Smooth muscle cell (in vitro differentiated cells): ENCODE data around the gene SYVN1. TPM values are rescaled to one million over a fixed set of nuclear protein-coding genes. Genes with fewer than 3 reads are reported as not detected.

Experiments
- DNase-seq: peaks from one replicate; lab custom pipeline; 2025; ENCODE audit not compliant: unreplicated experiment; lab: John Stamatoyannopoulos, UW
- H2AFZ ChIP-seq: fragments of 200-600 bp; sonication (generic); 2 replicates; pipeline ENCODE4 v1.6.0; 2016; ENCODE audit warnings: antibody characterized with exemption, low read depth, mild to moderate bottlenecking
- H3F3A ChIP-seq: fragments of 200-600 bp; sonication (generic); 2 replicates; pipeline ENCODE4 v1.6.0; 2017; ENCODE audit warnings: antibody characterized with exemption, low read depth
- H3K27ac ChIP-seq: fragments of 200-600 bp; sonication (generic); 2 replicates; pipeline ENCODE4 v1.5.1; 2016; ENCODE audit warnings: low read depth, mild to moderate bottlenecking
- H3K27me3 ChIP-seq: fragments of 200-600 bp; sonication (generic); 2 replicates; pipeline ENCODE4 v1.6.1; 2016; ENCODE audit warnings: low read depth, mild to moderate bottlenecking
- H3K36me3 ChIP-seq: fragments of 200-600 bp; sonication (generic); 2 replicates; pipeline ENCODE4 v1.5.1; 2016; ENCODE audit warnings: low read depth
- H3K4me1 ChIP-seq: fragments of 200-600 bp; sonication (generic); 2 replicates; pipeline ENCODE4 v1.5.1; 2016; ENCODE audit warnings: low read depth
- H3K4me2 ChIP-seq: fragments of 200-600 bp; sonication (generic); 2 replicates; pipeline ENCODE4 v1.6.0; 2016; ENCODE audit warnings: mild to moderate bottlenecking
- H3K4me3 ChIP-seq: fragments of 200-600 bp; sonication (generic); 2 replicates; pipeline ENCODE4 v1.5.1; 2016; ENCODE audit warnings: mild to moderate bottlenecking
- H3K79me2 ChIP-seq: fragments of 200-600 bp; sonication (generic); 2 replicates; pipeline ENCODE4 v1.6.0; 2016; ENCODE audit warnings: low read depth, mild to moderate bottlenecking
- H3K9ac ChIP-seq: fragments of 200-600 bp; sonication (generic); 2 replicates; pipeline ENCODE4 v1.6.0; 2016; ENCODE audit warnings: low read depth
- H3K9me3 ChIP-seq: fragments of 200-600 bp; sonication (generic); replicated peaks from 2 replicates; pipeline ENCODE4 v1.5.1; 2016; ENCODE audit warnings: low read depth
- H4K20me1 ChIP-seq: fragments of 200-600 bp; sonication (generic); 2 replicates; pipeline ENCODE4 v1.6.0; 2016; ENCODE audit warnings: low read depth
- CTCF ChIP-seq: fragments of 200-600 bp; sonication (generic); IDR thresholded peaks from 2 replicates; pipeline ENCODE4 v1.5.1; 2017; ENCODE audit warnings: borderline replicate concordance, mild to moderate bottlenecking, antibody characterized with exemption; ENCODE audit not compliant: insufficient read depth, poor library complexity, severe bottlenecking
- WGBS: methylation state at CpG from one replicate; pipeline ENCODE4 v1.1.7; 2016; ENCODE audit warnings: low lambda C conversion rate; 5-methylcytosine and 5-hydroxymethylcytosine counted together
- polyA plus RNA-seq: library from polyadenylated mRNA; unstranded; fragments of >200 nt; fragmentation: Nextera tagmentation; extraction: Ambion mirVana; gene quantifications from 2 replicates; pipeline ENCODE4 v1.2.1, GENCODE V29; 2016
- total RNA-seq: library from RNA; depleted of rRNA; stranded (reverse); fragments of >200 nt; gene quantifications from 2 replicates; pipeline ENCODE4 v1.2.3, GENCODE V29; 2014

SYVN1 gene
- total and polyA plus RNA-seq, 2 experiments from 2014 or later: 30.0 to 52.0 TPM

- Histone ChIP-seq H3K27ac (no peak overlapping the region), H3F3A (peaks cover 19% of the 10 kb centered on the region), H3K79me2 (peaks cover 18% of the 10 kb centered on the region), H3K27me3 (no peaks in the 10 kb centered on the region), H3K4me2 (no peak overlapping the region), H3K9ac (no peak overlapping the region), H3K4me1 (peaks cover 5% of the 10 kb centered on the region), H3K9me3 (no peaks in the 10 kb centered on the region), H4K20me1 (peaks cover 30% of the 10 kb centered on the region), H2AFZ (no peak overlapping the region), H3K4me3 (no peak overlapping the region), H3K36me3 (no peaks in the 10 kb centered on the region)
- WGBS: 87% methylated on average over 3 of the region's 3 CpGs
- DNase-seq: no peak
- no peak for TF ChIP-seq CTCF
Measured at GRCh38 chr11:65131417-65131776, 2.9 kb downstream of the SYVN1 start.

- no peak for DNase-seq
Measured at GRCh38 chr11:65130631-65131416, 3.5 kb downstream of the SYVN1 start.

GRCh38 chr11:65129649-65130441 is 4.5 kb downstream of the SYVN1 start:
- no peak for DNase-seq
- no peak for TF ChIP-seq CTCF
- Histone ChIP-seq H3K4me3 (no peak overlapping the region), H3F3A (peaks cover 20% of the 10 kb centered on the region), H3K27me3 (no peaks in the 10 kb centered on the region), H3K9ac (no peak overlapping the region), H4K20me1 (peaks cover 30% of the 10 kb centered on the region), H3K4me1 (no peaks in the 10 kb centered on the region), H3K79me2 (peaks cover 20% of the 10 kb centered on the region), H3K27ac (no peak overlapping the region), H2AFZ (no peak overlapping the region), H3K36me3 (no peaks in the 10 kb centered on the region), H3K9me3 (no peaks in the 10 kb centered on the region), H3K4me2 (no peak overlapping the region)
- WGBS: 96% methylated on average over 13 of the region's 13 CpGs

More at GRCh38 chr11:65130631-65131416, 3.5 kb downstream of the SYVN1 start:
- WGBS: 98% methylated on average over 19 of the region's 19 CpGs
- H3K4me1 ChIP-seq: peaks cover 5% of the 10 kb centered on the region
- H3K36me3 ChIP-seq: no peaks in the 10 kb centered on the region
- peaks cover 30% of the 10 kb centered on the region for H4K20me1 ChIP-seq
- no peak overlapping the region for H3K27ac ChIP-seq
- H3K79me2 ChIP-seq: peaks cover 18% of the 10 kb centered on the region
- no peak overlapping the region for H3K9ac ChIP-seq
- H3F3A ChIP-seq: peaks cover 20% of the 10 kb centered on the region
- TF ChIP-seq CTCF: no peak
- H2AFZ ChIP-seq: no peak overlapping the region
- no peak overlapping the region for H3K4me3 ChIP-seq
- H3K27me3 ChIP-seq: no peaks in the 10 kb centered on the region
- no peaks in the 10 kb centered on the region for H3K9me3 ChIP-seq
- H3K4me2 ChIP-seq: no peak overlapping the region
